Measurements from ENCODE around the gene MUL1. TPM values are rescaled to one million over a fixed set of nuclear protein-coding genes. Genes with fewer than 3 reads are reported as not detected.

MUL1 gene
- total and polyA plus RNA-seq, 8 donors: 3.7 to 53.1 (median 12.9) TPM

DNA sequence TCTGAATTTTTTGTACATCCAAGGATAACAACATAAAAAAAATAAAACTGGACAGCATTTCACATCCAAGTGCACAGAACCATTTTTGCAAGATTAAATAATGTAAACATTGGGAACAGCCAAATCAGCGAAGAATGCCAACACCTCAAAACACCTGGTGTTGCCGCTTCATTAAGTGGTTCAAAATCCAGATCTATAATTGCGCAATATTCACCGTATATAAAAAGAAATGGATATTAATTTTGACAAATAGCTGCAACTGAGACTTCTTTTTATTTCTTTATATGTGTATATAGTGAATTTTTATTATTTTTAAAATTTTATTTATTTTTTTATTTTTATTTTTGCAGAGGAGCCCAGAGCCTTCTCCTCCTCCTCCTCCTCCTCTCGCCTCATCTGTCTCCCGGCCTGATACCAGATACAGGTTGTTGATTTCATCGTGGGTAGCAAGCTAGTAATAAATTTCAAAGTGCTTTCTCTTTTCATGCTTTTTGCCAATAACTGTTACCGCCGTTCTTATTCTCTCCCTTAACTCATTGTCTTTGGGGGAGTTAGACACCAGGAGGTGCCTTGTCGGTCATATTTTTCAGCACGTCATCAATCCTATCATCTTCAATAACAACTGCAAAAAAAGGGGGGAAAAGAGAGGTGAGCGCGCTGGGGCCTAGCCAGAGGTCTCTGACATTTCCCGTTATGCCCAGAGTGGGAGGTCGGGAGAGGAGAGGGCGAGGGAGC, 24.7 kb downstream of the MUL1 start:
- no peaks in the 10 kb centered on the region for H3K9me3 ChIP-seq
- intact Hi-C loops (cut with DNase I; ENCODE audit: low total_unique reads): no loop called here
- peak overlapping the region; percentile 54 to 78 (median 70) for H3K4me3 ChIP-seq
- H3K27ac ChIP-seq: peak overlapping the region in 3 of 5 donors; percentile 45 to 92 (median 88)
- TF ChIP-seq POLR2AphosphoS5 (IDR thresholded peaks at IDR 0.05) (no peak), POLR2A (IDR thresholded peaks at IDR 0.05) (no peak), EP300 (IDR thresholded peaks at IDR 0.05) (no peak)
- TF ChIP-seq, protein P1, sequence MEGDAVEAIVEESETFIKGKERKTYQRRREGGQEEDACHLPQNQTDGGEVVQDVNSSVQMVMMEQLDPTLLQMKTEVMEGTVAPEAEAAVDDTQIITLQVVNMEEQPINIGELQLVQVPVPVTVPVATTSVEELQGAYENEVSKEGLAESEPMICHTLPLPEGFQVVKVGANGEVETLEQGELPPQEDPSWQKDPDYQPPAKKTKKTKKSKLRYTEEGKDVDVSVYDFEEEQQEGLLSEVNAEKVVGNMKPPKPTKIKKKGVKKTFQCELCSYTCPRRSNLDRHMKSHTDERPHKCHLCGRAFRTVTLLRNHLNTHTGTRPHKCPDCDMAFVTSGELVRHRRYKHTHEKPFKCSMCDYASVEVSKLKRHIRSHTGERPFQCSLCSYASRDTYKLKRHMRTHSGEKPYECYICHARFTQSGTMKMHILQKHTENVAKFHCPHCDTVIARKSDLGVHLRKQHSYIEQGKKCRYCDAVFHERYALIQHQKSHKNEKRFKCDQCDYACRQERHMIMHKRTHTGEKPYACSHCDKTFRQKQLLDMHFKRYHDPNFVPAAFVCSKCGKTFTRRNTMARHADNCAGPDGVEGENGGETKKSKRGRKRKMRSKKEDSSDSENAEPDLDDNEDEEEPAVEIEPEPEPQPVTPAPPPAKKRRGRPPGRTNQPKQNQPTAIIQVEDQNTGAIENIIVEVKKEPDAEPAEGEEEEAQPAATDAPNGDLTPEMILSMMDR (IDR thresholded peaks at IDR 0.05): no peak
- 40 to 58% (median 47%) methylated on average over 15 to 16 of the region's 16 CpGs for WGBS, 5 donors
- peaks cover 22 to 71% (median 47%) of the 10 kb centered on the region in 4 donors for H3K4me1 ChIP-seq
- DNase-seq: no peak
- H3K27me3 ChIP-seq: peaks cover 0 to 71% (median 35%) of the 10 kb centered on the region in 3 donors
- no peaks in the 10 kb centered on the region for H3K36me3 ChIP-seq

DNA sequence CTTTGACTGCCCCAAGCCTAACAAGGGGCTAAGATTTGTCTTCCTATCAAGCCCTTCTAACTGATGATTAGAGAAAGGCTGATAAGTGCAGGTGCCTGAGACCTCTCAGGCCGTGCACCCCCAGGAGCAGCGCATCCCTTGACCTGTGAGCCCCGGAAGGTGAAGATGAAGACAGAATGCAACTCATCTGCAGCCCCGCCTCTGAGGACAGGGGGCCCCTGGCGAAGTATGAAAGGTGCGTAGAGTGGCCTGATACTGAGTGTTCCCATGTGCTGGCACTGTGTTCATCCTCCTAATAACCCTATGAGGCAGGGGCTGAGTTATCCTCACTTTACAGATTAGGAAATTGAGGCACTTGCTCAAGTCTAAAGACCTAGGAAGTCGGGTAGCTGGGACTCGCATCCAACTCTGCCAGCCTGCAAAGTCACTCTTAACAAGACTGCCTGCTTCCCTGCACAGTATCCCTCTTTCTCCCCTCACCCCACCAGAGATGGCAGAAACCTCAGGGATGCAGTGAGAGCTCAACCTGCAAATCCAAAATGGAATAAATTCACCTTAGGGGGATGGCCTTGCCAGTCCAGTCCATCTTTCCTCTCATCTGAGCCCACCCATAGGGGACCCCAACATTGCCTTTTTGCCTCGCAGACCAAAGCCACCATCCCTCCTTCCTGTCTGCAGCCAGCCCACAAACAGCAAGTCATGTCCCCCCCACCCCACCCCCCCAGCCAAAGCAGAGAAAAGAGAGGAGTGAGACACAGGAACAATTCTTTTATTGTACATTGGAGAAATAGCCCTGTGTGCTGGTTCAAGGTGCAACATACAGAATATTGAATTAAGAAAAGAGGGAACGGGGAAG, 26.1 kb downstream of the MUL1 start:
- WGBS, 5 donors: 45 to 70% (median 66%) methylated on average over 10 of the region's 10 CpGs
- H3K27ac ChIP-seq: no peak overlapping the region
- TF ChIP-seq POLR2A (IDR thresholded peaks at IDR 0.05): no peak
- TF ChIP-seq, protein P1 (IDR thresholded peaks at IDR 0.05): no peak
- intact Hi-C loops (cut with DNase I; ENCODE audit: low total_unique reads): no loop called here
- no peaks in the 10 kb centered on the region for H3K36me3 ChIP-seq
- peaks cover 27 to 78% (median 51%) of the 10 kb centered on the region in 4 donors for H3K4me1 ChIP-seq
- no peaks in the 10 kb centered on the region for H3K9me3 ChIP-seq
- H3K4me3 ChIP-seq: no peak overlapping the region
- no peak for DNase-seq
- H3K27me3 ChIP-seq: peaks cover 0 to 68% (median 40%) of the 10 kb centered on the region in 3 donors

DNA sequence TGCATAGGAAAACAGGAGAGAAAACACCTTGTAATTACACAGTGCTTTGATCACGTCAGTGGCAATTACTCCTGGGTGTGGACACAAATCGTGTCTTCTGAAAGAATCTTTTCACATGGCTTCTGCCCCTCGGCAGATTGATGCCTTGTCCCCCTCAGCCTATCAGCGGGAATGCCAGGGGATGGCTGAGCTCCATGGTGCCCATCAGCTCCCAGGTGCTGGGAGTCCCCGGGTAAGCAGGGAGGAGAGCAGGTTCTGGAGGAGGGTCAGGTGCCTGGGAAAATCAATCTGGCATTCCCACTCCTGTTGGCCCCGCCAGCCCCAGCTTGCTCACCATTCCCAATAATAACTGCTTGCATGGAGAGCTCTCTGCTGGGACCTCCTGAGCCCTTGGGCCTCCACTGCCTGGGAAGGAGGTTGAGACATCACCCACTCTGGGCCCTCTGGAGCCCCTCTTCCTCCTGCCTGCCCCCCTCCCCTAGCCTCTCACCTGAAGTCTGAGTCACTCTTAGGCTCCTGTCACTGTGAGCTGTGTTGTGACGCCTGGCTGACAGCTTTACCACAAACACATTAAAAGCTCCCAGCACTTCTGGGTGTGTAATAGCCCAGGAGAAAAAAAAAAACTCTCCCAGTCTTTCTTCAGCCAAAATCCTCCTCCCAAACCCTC, 26.9 kb downstream of the MUL1 start:
- 33 to 63% (median 53%) methylated on average over 6 to 7 of the region's 7 CpGs for WGBS, 5 donors
- TF ChIP-seq, protein P1 (IDR thresholded peaks at IDR 0.05): no peak
- TF ChIP-seq EP300 (IDR thresholded peaks at IDR 0.05) (no peak), POLR2A (IDR thresholded peaks at IDR 0.05) (no peak), POLR2AphosphoS5 (IDR thresholded peaks at IDR 0.05) (no peak)
- H3K4me3 ChIP-seq: no peak overlapping the region
- no peaks in the 10 kb centered on the region for H3K36me3 ChIP-seq
- peaks cover 0 to 68% (median 38%) of the 10 kb centered on the region in 3 donors for H3K27me3 ChIP-seq
- H3K4me1 ChIP-seq: peaks cover 31 to 78% (median 51%) of the 10 kb centered on the region in 4 donors
- no peaks in the 10 kb centered on the region for H3K9me3 ChIP-seq
- peak in 1 of 2 donors; percentile 59 for DNase-seq
- peak overlapping the region in 2 of 5 donors; percentile 4 to 33 for H3K27ac ChIP-seq
- intact Hi-C loops (cut with DNase I; ENCODE audit: low total_unique reads): no loop called here
